ENCODE results near the gene MTMR6. TPM values are rescaled to one million over a fixed set of nuclear protein-coding genes. Genes with fewer than 3 reads are reported as not detected.

Gene MTMR6
- polyA plus RNA-seq, 4 donors: 5.6 to 10.7 (median 8.4) TPM

DNA sequence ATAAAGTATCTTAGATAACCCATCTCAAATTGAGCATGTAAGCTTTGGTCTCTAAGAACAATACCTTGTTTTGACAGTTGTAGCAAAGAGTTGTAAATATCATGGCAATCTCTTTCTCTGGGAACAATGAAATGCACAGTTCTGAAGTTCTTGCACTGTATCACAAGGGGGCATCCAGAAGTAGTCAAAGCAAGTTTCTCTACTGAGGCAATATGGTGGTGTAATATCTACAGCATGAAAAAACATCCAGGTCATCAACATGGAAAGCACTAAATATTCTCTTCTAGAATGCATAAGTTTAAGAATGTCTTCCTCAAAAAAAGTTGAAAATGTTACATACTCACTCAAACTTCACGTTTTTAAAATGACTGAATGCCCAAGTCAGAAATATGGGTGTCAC lies 19.6 kb downstream of the MTMR6 start:
- peaks cover 0 to 12% (median 6%) of the 10 kb centered on the region in 3 donors for H3K36me3 ChIP-seq (ENCODE audit: control insufficient read depth in 3 of 3, insufficient read depth in 2 of 3, low read depth in 1 of 3, low read length in 3 of 3)
- H3K4me3 ChIP-seq (ENCODE audit: low read depth in 1 of 3, low read length in 3 of 3): no peak overlapping the region
- H3K4me1 ChIP-seq (ENCODE audit: control insufficient read depth in 3 of 3, insufficient read depth in 2 of 3, low read depth in 1 of 3, low read length in 2 of 3): no peaks in the 10 kb centered on the region
- no peak overlapping the region for H3K27ac ChIP-seq (ENCODE audit: low read depth in 1 of 3, low read length in 2 of 3)
- FAIRE-seq (no peak), DNase-seq (no peak)
- no peaks in the 10 kb centered on the region for H3K9me3 ChIP-seq (ENCODE audit: control insufficient read depth in 2 of 2, insufficient read depth in 1 of 2, low read depth in 1 of 2, low read length in 1 of 2)
- H3K27me3 ChIP-seq (ENCODE audit: control insufficient read depth in 3 of 3, insufficient read depth in 3 of 3, low read length in 3 of 3): no peaks in the 10 kb centered on the region
- 86% methylated on average over 1 of the region's 1 CpG for WGBS, 3 donors

DNA sequence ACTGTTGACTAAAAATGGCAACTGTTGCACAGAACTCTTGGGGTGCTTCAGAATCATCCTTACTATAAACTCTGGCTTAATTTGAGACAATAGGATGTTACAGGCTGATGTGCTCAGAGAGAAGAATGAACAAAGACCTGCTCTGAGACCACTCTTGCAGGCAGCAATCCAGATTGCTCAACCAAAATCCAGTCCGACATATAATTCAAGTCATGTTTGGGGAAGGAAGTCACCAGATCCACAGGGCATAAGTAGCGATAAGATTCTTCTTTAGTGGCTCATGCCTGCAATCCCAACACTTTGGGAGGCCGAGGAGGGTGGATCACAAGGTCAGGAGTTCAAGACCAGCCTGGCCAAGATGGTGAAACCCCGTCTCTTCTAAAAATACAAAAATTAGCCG lies 20.6 kb downstream of the MTMR6 start:
- Histone ChIP-seq H3K4me3 (ENCODE audit: low read depth in 1 of 3, low read length in 3 of 3) (no peak overlapping the region), H3K27me3 (ENCODE audit: control insufficient read depth in 3 of 3, insufficient read depth in 3 of 3, low read length in 3 of 3) (no peaks in the 10 kb centered on the region), H3K27ac (ENCODE audit: low read depth in 1 of 3, low read length in 2 of 3) (no peak overlapping the region), H3K36me3 (ENCODE audit: control insufficient read depth in 3 of 3, insufficient read depth in 2 of 3, low read depth in 1 of 3, low read length in 3 of 3) (peaks cover 0 to 11% (median 10%) of the 10 kb centered on the region in 3 donors), H3K9me3 (ENCODE audit: control insufficient read depth in 2 of 2, insufficient read depth in 1 of 2, low read depth in 1 of 2, low read length in 1 of 2) (no peaks in the 10 kb centered on the region), H3K4me1 (ENCODE audit: control insufficient read depth in 3 of 3, insufficient read depth in 2 of 3, low read depth in 1 of 3, low read length in 2 of 3) (no peaks in the 10 kb centered on the region)
- no peak for DNase-seq
- no peak for FAIRE-seq
- 84 to 98% (median 95%) methylated on average over 4 to 5 of the region's 5 CpGs for WGBS, 3 donors

- Histone ChIP-seq H3K27me3 (ENCODE audit: control insufficient read depth in 3 of 3, insufficient read depth in 3 of 3, low read length in 3 of 3) (no peaks in the 10 kb centered on the region), H3K9me3 (ENCODE audit: control insufficient read depth in 2 of 2, insufficient read depth in 1 of 2, low read depth in 1 of 2, low read length in 1 of 2) (no peaks in the 10 kb centered on the region), H3K4me1 (ENCODE audit: control insufficient read depth in 3 of 3, insufficient read depth in 2 of 3, low read depth in 1 of 3, low read length in 2 of 3) (no peaks in the 10 kb centered on the region), H3K4me3 (ENCODE audit: low read depth in 1 of 3, low read length in 3 of 3) (no peak overlapping the region), H3K27ac (ENCODE audit: low read depth in 1 of 3, low read length in 2 of 3) (no peak overlapping the region), H3K36me3 (ENCODE audit: control insufficient read depth in 3 of 3, insufficient read depth in 2 of 3, low read depth in 1 of 3, low read length in 3 of 3) (peaks cover 0 to 17% (median 13%) of the 10 kb centered on the region in 3 donors)
- DNase-seq (no peak), FAIRE-seq (no peak)
- WGBS, 3 donors: 94 to 97% (median 96%) methylated on average over 4 of the region's 4 CpGs
These were observed 25.0 kb downstream of the MTMR6 start for GRCh38 chr13:25262261-25262660.

DNA sequence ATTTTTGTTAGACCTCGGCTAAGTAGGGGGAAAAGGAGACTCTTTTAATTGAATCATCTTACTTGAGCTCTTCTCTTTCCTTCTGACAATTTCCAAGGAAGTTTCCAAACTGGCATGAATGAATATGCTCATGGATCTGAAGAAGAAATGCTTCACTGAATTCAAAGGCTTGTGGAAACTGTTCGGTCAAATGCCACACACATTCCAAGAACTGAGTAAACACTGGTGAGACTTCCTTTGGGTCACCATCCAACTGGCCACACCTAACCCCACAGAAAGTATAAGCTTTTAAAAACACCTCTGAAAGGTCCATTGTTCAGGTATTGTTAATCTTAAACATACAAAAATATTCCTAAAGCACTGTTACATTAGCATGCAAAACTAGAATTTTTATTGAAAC lies 33.6 kb downstream of the MTMR6 start:
- H3K27ac ChIP-seq (ENCODE audit: low read depth in 1 of 3, low read length in 2 of 3): no peak overlapping the region
- H3K36me3 ChIP-seq (ENCODE audit: control insufficient read depth in 3 of 3, insufficient read depth in 2 of 3, low read depth in 1 of 3, low read length in 3 of 3): peaks cover 3 to 9% (median 4%) of the 10 kb centered on the region in 3 donors
- no peak overlapping the region for H3K4me3 ChIP-seq (ENCODE audit: low read depth in 1 of 3, low read length in 3 of 3)
- FAIRE-seq (no peak), DNase-seq (no peak)
- no peaks in the 10 kb centered on the region for H3K4me1 ChIP-seq (ENCODE audit: control insufficient read depth in 3 of 3, insufficient read depth in 2 of 3, low read depth in 1 of 3, low read length in 2 of 3)
- H3K9me3 ChIP-seq (ENCODE audit: control insufficient read depth in 2 of 2, insufficient read depth in 1 of 2, low read depth in 1 of 2, low read length in 1 of 2): no peaks in the 10 kb centered on the region
- 85 to 95% (median 93%) methylated on average over 2 of the region's 2 CpGs for WGBS, 3 donors
- H3K27me3 ChIP-seq (ENCODE audit: control insufficient read depth in 3 of 3, insufficient read depth in 3 of 3, low read length in 3 of 3): no peaks in the 10 kb centered on the region

DNA sequence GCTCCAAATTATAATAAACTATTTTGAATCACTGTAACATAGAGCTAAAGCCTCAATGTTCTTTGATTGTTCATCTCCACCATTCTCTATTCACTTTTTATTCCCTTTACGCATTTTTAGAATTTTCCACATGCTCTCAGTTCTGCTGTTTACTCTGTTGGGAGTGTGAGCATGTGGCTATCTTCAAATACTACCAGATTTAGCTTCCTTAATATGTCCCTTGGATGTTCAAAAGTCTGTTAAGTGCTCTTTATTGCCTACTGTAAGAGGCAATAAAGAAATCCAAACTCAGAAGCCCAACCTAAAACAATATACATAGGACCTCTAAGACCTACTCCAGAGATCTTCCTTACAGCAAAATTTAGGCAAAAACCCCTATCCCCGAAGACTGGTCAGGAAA lies 34.5 kb downstream of the MTMR6 start:
- H3K27ac ChIP-seq (ENCODE audit: low read depth in 1 of 3, low read length in 2 of 3): no peak overlapping the region
- no peak for FAIRE-seq

DNA sequence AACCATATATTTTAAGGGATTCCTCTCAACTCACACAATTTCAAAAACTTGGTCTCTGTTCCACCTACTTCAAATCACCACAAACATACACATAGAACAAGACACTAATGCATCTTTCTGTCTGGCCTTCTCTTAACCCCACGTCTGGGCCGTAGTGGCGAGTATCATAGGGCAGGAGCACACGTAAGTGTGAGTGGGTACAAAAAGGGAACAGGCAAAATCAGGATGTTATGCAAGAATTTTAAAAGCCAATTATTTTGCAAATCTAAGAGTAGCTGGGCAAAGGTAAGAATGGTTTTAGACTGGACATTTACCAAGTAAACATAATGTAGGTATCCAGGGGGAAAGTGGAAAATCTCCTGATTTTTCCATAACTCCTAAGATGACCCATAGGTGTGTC lies 35.1 kb downstream of the MTMR6 start:
- H3K4me1 ChIP-seq (ENCODE audit: control insufficient read depth in 3 of 3, insufficient read depth in 2 of 3, low read depth in 1 of 3, low read length in 2 of 3): no peaks in the 10 kb centered on the region
- WGBS, 3 donors: 92 to 95% (median 94%) methylated on average over 4 of the region's 4 CpGs
- peaks cover 3 to 7% (median 4%) of the 10 kb centered on the region in 3 donors for H3K36me3 ChIP-seq (ENCODE audit: control insufficient read depth in 3 of 3, insufficient read depth in 2 of 3, low read depth in 1 of 3, low read length in 3 of 3)

More for the DNA sequence above, 34.5 kb downstream of the MTMR6 start:
- Histone ChIP-seq H3K4me3 (ENCODE audit: low read depth in 1 of 3, low read length in 3 of 3) (no peak overlapping the region), H3K9me3 (ENCODE audit: control insufficient read depth in 2 of 2, insufficient read depth in 1 of 2, low read depth in 1 of 2, low read length in 1 of 2) (no peaks in the 10 kb centered on the region), H3K4me1 (ENCODE audit: control insufficient read depth in 3 of 3, insufficient read depth in 2 of 3, low read depth in 1 of 3, low read length in 2 of 3) (no peaks in the 10 kb centered on the region), H3K36me3 (ENCODE audit: control insufficient read depth in 3 of 3, insufficient read depth in 2 of 3, low read depth in 1 of 3, low read length in 3 of 3) (peaks cover 3 to 9% (median 4%) of the 10 kb centered on the region in 3 donors), H3K27me3 (ENCODE audit: control insufficient read depth in 3 of 3, insufficient read depth in 3 of 3, low read length in 3 of 3) (no peaks in the 10 kb centered on the region)
- no peak for DNase-seq
- WGBS, 3 donors: 86 to 95% (median 94%) methylated on average over 2 of the region's 2 CpGs

GRCh38 chr13:25249001-25249543 lies 38.2 kb downstream of the MTMR6 start:
- H3K27ac ChIP-seq (ENCODE audit: low read depth in 1 of 3, low read length in 2 of 3): no peak overlapping the region
- no peak overlapping the region for H3K4me3 ChIP-seq (ENCODE audit: low read depth in 1 of 3, low read length in 3 of 3)
- H3K9me3 ChIP-seq (ENCODE audit: control insufficient read depth in 2 of 2, insufficient read depth in 1 of 2, low read depth in 1 of 2, low read length in 1 of 2): peaks cover 0 to 2% of the 10 kb centered on the region in 2 donors
- no peaks in the 10 kb centered on the region for H3K27me3 ChIP-seq (ENCODE audit: control insufficient read depth in 3 of 3, insufficient read depth in 3 of 3, low read length in 3 of 3)
- WGBS, 3 donors: 41 to 62% (median 59%) methylated on average over 5 of the region's 5 CpGs
- H3K4me1 ChIP-seq (ENCODE audit: control insufficient read depth in 3 of 3, insufficient read depth in 2 of 3, low read depth in 1 of 3, low read length in 2 of 3): no peaks in the 10 kb centered on the region
- H3K36me3 ChIP-seq (ENCODE audit: control insufficient read depth in 3 of 3, insufficient read depth in 2 of 3, low read depth in 1 of 3, low read length in 3 of 3): peaks cover 0 to 6% (median 2%) of the 10 kb centered on the region in 3 donors
- DNase-seq (peak in 1 of 2 donors; percentile 4), FAIRE-seq (no peak)

More for the DNA sequence above, 35.1 kb downstream of the MTMR6 start:
- FAIRE-seq (no peak), DNase-seq (no peak)
- no peak overlapping the region for H3K27ac ChIP-seq (ENCODE audit: low read depth in 1 of 3, low read length in 2 of 3)
- no peak overlapping the region for H3K4me3 ChIP-seq (ENCODE audit: low read depth in 1 of 3, low read length in 3 of 3)
- H3K27me3 ChIP-seq (ENCODE audit: control insufficient read depth in 3 of 3, insufficient read depth in 3 of 3, low read length in 3 of 3): no peaks in the 10 kb centered on the region
- no peaks in the 10 kb centered on the region for H3K9me3 ChIP-seq (ENCODE audit: control insufficient read depth in 2 of 2, insufficient read depth in 1 of 2, low read depth in 1 of 2, low read length in 1 of 2)

GRCh38 chr13:25248071-25248470 lies 39.2 kb downstream of the MTMR6 start:
- Histone ChIP-seq H3K4me3 (ENCODE audit: low read depth in 1 of 3, low read length in 3 of 3) (no peak overlapping the region), H3K4me1 (ENCODE audit: control insufficient read depth in 3 of 3, insufficient read depth in 2 of 3, low read depth in 1 of 3, low read length in 2 of 3) (no peaks in the 10 kb centered on the region), H3K27me3 (ENCODE audit: control insufficient read depth in 3 of 3, insufficient read depth in 3 of 3, low read length in 3 of 3) (no peaks in the 10 kb centered on the region), H3K9me3 (ENCODE audit: control insufficient read depth in 2 of 2, insufficient read depth in 1 of 2, low read depth in 1 of 2, low read length in 1 of 2) (peaks cover 0 to 3% of the 10 kb centered on the region in 2 donors), H3K27ac (ENCODE audit: low read depth in 1 of 3, low read length in 2 of 3) (no peak overlapping the region), H3K36me3 (ENCODE audit: control insufficient read depth in 3 of 3, insufficient read depth in 2 of 3, low read depth in 1 of 3, low read length in 3 of 3) (peaks cover 0 to 2% (median under 1%) of the 10 kb centered on the region in 3 donors)
- DNase-seq (no peak), FAIRE-seq (no peak)
- WGBS, 3 donors: 92 to 95% (median 94%) methylated on average over 1 of the region's 1 CpG

- no peak for FAIRE-seq
- Histone ChIP-seq H3K4me1 (ENCODE audit: control insufficient read depth in 3 of 3, insufficient read depth in 2 of 3, low read depth in 1 of 3, low read length in 2 of 3) (no peaks in the 10 kb centered on the region), H3K36me3 (ENCODE audit: control insufficient read depth in 3 of 3, insufficient read depth in 2 of 3, low read depth in 1 of 3, low read length in 3 of 3) (peaks cover 0 to 2% (median 0%) of the 10 kb centered on the region in 3 donors)
These were observed 39.9 kb downstream of the MTMR6 start for GRCh38 chr13:25247360-25247759.

More at GRCh38 chr13:25247360-25247759, 39.9 kb downstream of the MTMR6 start:
- no peak for DNase-seq
- H3K9me3 ChIP-seq (ENCODE audit: control insufficient read depth in 2 of 2, insufficient read depth in 1 of 2, low read depth in 1 of 2, low read length in 1 of 2): peaks cover 0 to 3% of the 10 kb centered on the region in 2 donors
- no peaks in the 10 kb centered on the region for H3K27me3 ChIP-seq (ENCODE audit: control insufficient read depth in 3 of 3, insufficient read depth in 3 of 3, low read length in 3 of 3)
- H3K4me3 ChIP-seq (ENCODE audit: low read depth in 1 of 3, low read length in 3 of 3): no peak overlapping the region
- no peak overlapping the region for H3K27ac ChIP-seq (ENCODE audit: low read depth in 1 of 3, low read length in 2 of 3)
